BE2C (cell line): Measurements from ENCODE around the gene MACROD1.

Experiments used
- DNase-seq: peaks from one replicate; pipeline ENCODE4 v3.0.0-alpha.2; 2020
- H3K27me3 ChIP-seq: fragments of 250-450 bp; sonication (Bioruptor Pico); 2 replicates; pipeline ENCODE4 v1.5.1; 2020; ENCODE audit warnings: mild to moderate bottlenecking
- H3K36me3 ChIP-seq: fragments of 250-450 bp; sonication (Bioruptor Pico); 2 replicates; pipeline ENCODE4 v1.5.1; 2020; ENCODE audit warnings: mild to moderate bottlenecking
- H3K4me1 ChIP-seq: fragments of 250-450 bp; sonication (Bioruptor Pico); 2 replicates; pipeline ENCODE4 v1.5.1; 2020
- H3K4me3 ChIP-seq: 2 replicates; pipeline ENCODE4 v1.5.1; 2011; ENCODE audit warnings: low read depth, low read length
- H3K9me3 ChIP-seq: fragments of 250-450 bp; sonication (Bioruptor Pico); 2 replicates; pipeline ENCODE4 v1.5.1; 2020
- CTCF ChIP-seq: IDR thresholded peaks from 2 replicates; pipeline ENCODE4 v1.5.1; 2012; ENCODE audit warnings: mild to moderate bottlenecking, low read depth, low read length

Gene MACROD1

GRCh38 chr11:64141081-64141783, 24.7 kb downstream of the MACROD1 start:
- Histone ChIP-seq H3K4me1 (no peaks in the 10 kb centered on the region; the same call in 1 of the 2 replicates), H3K9me3 (no peaks in the 10 kb centered on the region), H3K36me3 (no peaks in the 10 kb centered on the region), H3K27me3 (no peaks in the 10 kb centered on the region), H3K4me3 (no peak overlapping the region)
- no peak for DNase-seq
- no peak for TF ChIP-seq CTCF

GRCh38 chr11:64140082-64140481, 25.8 kb downstream of the MACROD1 start:
- H3K4me1 ChIP-seq, result no peaks in the 10 kb centered on the region; the same call in 1 of the 2 replicates
- TF ChIP-seq CTCF, result no peak
- DNase-seq, result no peak
- no peaks in the 10 kb centered on the region for H3K27me3 ChIP-seq
- H3K4me3 ChIP-seq, result no peak overlapping the region
- no peaks in the 10 kb centered on the region for H3K9me3 ChIP-seq
- no peaks in the 10 kb centered on the region for H3K36me3 ChIP-seq

GRCh38 chr11:64139049-64139448, 26.9 kb downstream of the MACROD1 start:
- no peak for DNase-seq
- Histone ChIP-seq H3K36me3 (no peaks in the 10 kb centered on the region), H3K4me1 (no peaks in the 10 kb centered on the region), H3K27me3 (no peaks in the 10 kb centered on the region), H3K9me3 (no peaks in the 10 kb centered on the region), H3K4me3 (no peak overlapping the region)
- TF ChIP-seq CTCF, result no peak

GRCh38 chr11:64138398-64138797, 27.5 kb downstream of the MACROD1 start:
- Histone ChIP-seq H3K9me3 (no peaks in the 10 kb centered on the region), H3K27me3 (no peaks in the 10 kb centered on the region), H3K4me3 (no peak overlapping the region), H3K36me3 (no peaks in the 10 kb centered on the region), H3K4me1 (no peaks in the 10 kb centered on the region; the same call in 1 of the 2 replicates)
- no peak for TF ChIP-seq CTCF
- DNase-seq, result no peak

- TF ChIP-seq CTCF, result no peak
- H3K4me3 ChIP-seq, result no peak overlapping the region
- H3K9me3 ChIP-seq, result no peaks in the 10 kb centered on the region
- no peak for DNase-seq
- peaks cover 9% of the 10 kb centered on the region for H3K4me1 ChIP-seq
- no peaks in the 10 kb centered on the region for H3K36me3 ChIP-seq
- no peaks in the 10 kb centered on the region for H3K27me3 ChIP-seq
Measured at GRCh38 chr11:64136765-64137441, 29.0 kb downstream of the MACROD1 start.

GRCh38 chr11:64135711-64136110, 30.2 kb downstream of the MACROD1 start:
- Histone ChIP-seq H3K27me3 (no peaks in the 10 kb centered on the region), H3K4me1 (peaks cover 11% of the 10 kb centered on the region), H3K36me3 (no peaks in the 10 kb centered on the region), H3K9me3 (no peaks in the 10 kb centered on the region), H3K4me3 (no peak overlapping the region)
- TF ChIP-seq CTCF, result no peak
- DNase-seq, result no peak
